Ovary (tissue), 9 donors: ENCODE measurements around the gene TSSK1B. TPM values are rescaled to one million over a fixed set of nuclear protein-coding genes. Genes with fewer than 3 reads are reported as not detected.

ENCODE experiments used
- DNase-seq, 5 donors: peaks; one replicate each; pipeline ENCODE4 v3.0.0-alpha.2; 2019 to 2020
- H3K27ac ChIP-seq, 2 donors: fragments of 200-600 bp; one replicate each; pipeline versions ENCODE4 v1.5.1 to v1.8.0; 2019 to 2022
- H3K27me3 ChIP-seq: fragments of 200-600 bp; one replicate; pipeline ENCODE4 v1.8.0; 2022
- H3K36me3 ChIP-seq: fragments of 200-600 bp; sonication (generic); one replicate; pipeline ENCODE4 v1.5.1; 2019
- H3K4me1 ChIP-seq: one replicate; pipeline ENCODE4 v1.8.1; 2013; ENCODE audit warnings: mild to moderate bottlenecking, moderate library complexity; ENCODE audit not compliant: insufficient read depth
- H3K4me3 ChIP-seq: fragments of 200-600 bp; sonication (generic); one replicate; pipeline ENCODE4 v1.5.1; 2017
- H3K9me3 ChIP-seq, 2 donors: fragments of 200-600 bp in 1 of 2; sonication (generic) in 1 of 2; one replicate each; pipeline versions ENCODE4 v1.5.1 to v1.8.1; 2013 to 2019; ENCODE audit warnings: mild to moderate bottlenecking in 1 of 2, moderate library complexity in 1 of 2
- CTCF ChIP-seq, 3 donors: fragments of 450-650 bp in 2 of 3; fragments of 200-600 bp in 1 of 3; IDR thresholded peaks; one replicate each; pipeline versions ENCODE4 v1.5.1 to v1.8.0; 2016 to 2022; ENCODE audit warnings: antibody characterized with exemption in 3 of 3, mild to moderate bottlenecking in 1 of 3
- EP300 ChIP-seq: sonication (generic); formaldehyde crosslinking; IDR thresholded peaks from one replicate; pipeline ENCODE4 v1.6.1; 2017; ENCODE audit warnings: antibody characterized with exemption
- POLR2A ChIP-seq: fragments of 450-650 bp; IDR thresholded peaks from one replicate; pipeline ENCODE4 v1.6.1; 2017; ENCODE audit warnings: antibody characterized with exemption, mild to moderate bottlenecking, moderate library complexity
- WGBS, 3 donors: extraction: QIAGEN DNeasy Blood & Tissue Kit in 1 of 3; methylation state at CpG; one replicate each; pipeline versions ENCODE4 v1.1.5 to v1.1.7; 2013 to 2017; 5-methylcytosine and 5-hydroxymethylcytosine counted together
- intact Hi-C, 4 donors: fragments of 100-400 bp; cut with DNase I; formaldehyde crosslinking; loops; one replicate each; pipeline versions ENCODE4 v1.11.0 to v1.15.1; 2022 to 2023
- polyA plus RNA-seq, 2 donors: library from polyadenylated mRNA; stranded (reverse); fragments of 200-250 nt in 1 of 2; fragments of 350-450 nt in 1 of 2; fragmentation: Illumina TruSeq in 1 of 2; extraction: RNeasy Lipid Tissue Mini Kit (QIAGEN cat#74804) in 1 of 2; gene quantifications; one replicate each; pipeline ENCODE4 v1.2.3, GENCODE V29; 2013 to 2014
- total RNA-seq, 7 donors: library from RNA; depleted of rRNA in 2 of 7; stranded (reverse); fragments of >200 nt in 2 of 7; fragmentation: NEBNext Ultra II Directional in 3 of 7; extraction: Animal tissue kit (Norgen Biotek cat#: 25700) in 3 of 7; gene quantifications; one replicate each; pipeline versions ENCODE4 v1.1.0 to v1.2.4, GENCODE V29; 2016 to 2023
- donor health status: DM: no; HTN: no; CAD: no; lungs with moderate emphysema.
- donor health status: DM: no; HTN: no; CAD: no.
- donor health status: Bipolar disorder and iron deficiency.
- donor health status: DM: yes; HTN: yes; CAD: no.
- donor health status: DM: no; HTN: no; CAD: no.
- donor health status: DM: yes; HTN: yes; CAD: no.

TSSK1B gene
- total and polyA plus RNA-seq, 9 donors, result 0.08 to 0.15 TPM; not detected in 7

GRCh38 chr5:113389116-113389515, 45.7 kb downstream of the TSSK1B start:
- H3K4me1 ChIP-seq, result no peaks in the 10 kb centered on the region
- no peak for TF ChIP-seq EP300
- no peak for TF ChIP-seq CTCF (IDR thresholded peaks at IDR 0.05)
- TF ChIP-seq POLR2A, result no peak
- intact Hi-C loops, result no loop called here
- 91 to 94% (median 93%) methylated on average over 4 of the region's 4 CpGs for WGBS, 3 donors
- H3K36me3 ChIP-seq, result no peaks in the 10 kb centered on the region
- H3K27me3 ChIP-seq, result no peaks in the 10 kb centered on the region
- H3K27ac ChIP-seq, result no peak overlapping the region
- H3K4me3 ChIP-seq, result no peak overlapping the region
- H3K9me3 ChIP-seq, result no peaks in the 10 kb centered on the region
- no peak for DNase-seq

- Histone ChIP-seq H3K27me3 (no peaks in the 10 kb centered on the region), H3K4me1 (no peaks in the 10 kb centered on the region), H3K36me3 (no peaks in the 10 kb centered on the region), H3K27ac (no peak overlapping the region), H3K4me3 (no peak overlapping the region), H3K9me3 (no peaks in the 10 kb centered on the region)
- intact Hi-C loops, result no loop called here
- TF ChIP-seq EP300 (no peak), CTCF (IDR thresholded peaks at IDR 0.05) (no peak), POLR2A (no peak)
- 74 to 87% (median 81%) methylated on average over 2 of the region's 2 CpGs for WGBS, 3 donors
- DNase-seq, result no peak
These were observed 46.9 kb downstream of the TSSK1B start for GRCh38 chr5:113387844-113388243.

- Histone ChIP-seq H3K9me3 (no peaks in the 10 kb centered on the region), H3K27me3 (no peaks in the 10 kb centered on the region), H3K4me3 (no peak overlapping the region), H3K4me1 (no peaks in the 10 kb centered on the region), H3K27ac (no peak overlapping the region), H3K36me3 (no peaks in the 10 kb centered on the region)
- TF ChIP-seq CTCF (IDR thresholded peaks at IDR 0.05) (no peak), EP300 (no peak), POLR2A (no peak)
- no peak for DNase-seq
- WGBS, 3 donors, result 93 to 95% (median 93%) methylated on average over 4 of the region's 4 CpGs
- intact Hi-C loops, result no loop called here
These were observed 50.0 kb downstream of the TSSK1B start for GRCh38 chr5:113384782-113385285.

- intact Hi-C loops, result no loop called here
- Histone ChIP-seq H3K27me3 (no peaks in the 10 kb centered on the region), H3K36me3 (no peaks in the 10 kb centered on the region), H3K27ac (no peak overlapping the region), H3K9me3 (no peaks in the 10 kb centered on the region), H3K4me1 (no peaks in the 10 kb centered on the region), H3K4me3 (no peak overlapping the region)
- WGBS, 3 donors, result 83 to 90% (median 84%) methylated on average over 1 of the region's 1 CpG
- no peak for DNase-seq
- TF ChIP-seq POLR2A (no peak), EP300 (no peak), CTCF (IDR thresholded peaks at IDR 0.05) (no peak)
These were observed 52.1 kb downstream of the TSSK1B start for GRCh38 chr5:113382731-113383130.

Other genes starting within 250 kb of the TSSK1B start
- gene MCC, start 53.5 kb upstream of the TSSK1B start, total RNA-seq, result 100 to 1,000 TPM in 5 of 7 donors, 10 to 100 TPM in 2; 53.1 to 262 (median 122) TPM
- gene MCC, start 53.5 kb upstream of the TSSK1B start, polyA plus RNA-seq, result 10 to 100 TPM; 29.8 to 44.0 TPM
- gene YTHDC2, start 78.7 kb upstream of the TSSK1B start, total RNA-seq, result 10 to 100 TPM; 21.8 to 36.2 (median 23.7) TPM
- gene YTHDC2, start 78.7 kb upstream of the TSSK1B start, polyA plus RNA-seq, result 10 to 100 TPM in 1 of 2 donors, 1 to 10 TPM in 1; 9.1 to 13.2 TPM